ENCODE measurements around the gene NRGN. TPM values are rescaled to one million over a fixed set of nuclear protein-coding genes. Genes with fewer than 3 reads are reported as not detected.

Gene NRGN
- total RNA-seq, 1 experiment from 2014 or later, result 7.8 TPM

GRCh38 chr11:124783002-124783401 is 43.3 kb downstream of the NRGN start:
- Mint-ChIP-seq H3K4me1 (ENCODE audit: low read depth, unreplicated experiment) (peaks cover 25% of the 10 kb centered on the region), H3K4me3 (ENCODE audit: unreplicated experiment) (no peak overlapping the region), H3K27me3 (ENCODE audit: insufficient read depth, unreplicated experiment) (no peaks in the 10 kb centered on the region), H3K27ac (ENCODE audit: unreplicated experiment) (no peak overlapping the region), H3K9me3 (ENCODE audit: unreplicated experiment) (no peaks in the 10 kb centered on the region), H3K36me3 (ENCODE audit: insufficient read depth, unreplicated experiment) (peaks cover 8% of the 10 kb centered on the region)
- Histone ChIP-seq H3K36me3 (ENCODE audit: control insufficient read depth, insufficient read depth, low read length) (no peaks in the 10 kb centered on the region), H3K4me3 (ENCODE audit: low read depth, low read length) (no peak overlapping the region), H3K27me3 (replicated peaks; ENCODE audit: control insufficient read depth, insufficient read depth, low read length) (no peaks in the 10 kb centered on the region), H3K4me1 (peaks cover 9% of the 10 kb centered on the region), H3K9me3 (no peaks in the 10 kb centered on the region)
- DNase-seq, result no peak
- TF ChIP-seq, protein P1, sequence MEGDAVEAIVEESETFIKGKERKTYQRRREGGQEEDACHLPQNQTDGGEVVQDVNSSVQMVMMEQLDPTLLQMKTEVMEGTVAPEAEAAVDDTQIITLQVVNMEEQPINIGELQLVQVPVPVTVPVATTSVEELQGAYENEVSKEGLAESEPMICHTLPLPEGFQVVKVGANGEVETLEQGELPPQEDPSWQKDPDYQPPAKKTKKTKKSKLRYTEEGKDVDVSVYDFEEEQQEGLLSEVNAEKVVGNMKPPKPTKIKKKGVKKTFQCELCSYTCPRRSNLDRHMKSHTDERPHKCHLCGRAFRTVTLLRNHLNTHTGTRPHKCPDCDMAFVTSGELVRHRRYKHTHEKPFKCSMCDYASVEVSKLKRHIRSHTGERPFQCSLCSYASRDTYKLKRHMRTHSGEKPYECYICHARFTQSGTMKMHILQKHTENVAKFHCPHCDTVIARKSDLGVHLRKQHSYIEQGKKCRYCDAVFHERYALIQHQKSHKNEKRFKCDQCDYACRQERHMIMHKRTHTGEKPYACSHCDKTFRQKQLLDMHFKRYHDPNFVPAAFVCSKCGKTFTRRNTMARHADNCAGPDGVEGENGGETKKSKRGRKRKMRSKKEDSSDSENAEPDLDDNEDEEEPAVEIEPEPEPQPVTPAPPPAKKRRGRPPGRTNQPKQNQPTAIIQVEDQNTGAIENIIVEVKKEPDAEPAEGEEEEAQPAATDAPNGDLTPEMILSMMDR (IDR thresholded peaks at IDR 0.05; ENCODE audit: insufficient read depth in 1 of 2, low read depth in 1 of 2, low read length in 1 of 2, severe bottlenecking in 1 of 2, unreplicated experiment in 1 of 2), result no peak
- ChIA-PET CTCF (interaction anchor here (0.5 to 1.4 kb wide), 2 partner anchors 20 to 172 kb away, joined by 3 to 5 read pairs; no protein-coding TSS in a partner anchor), POLR2A (no interaction called here)
- intact Hi-C loops (cut with micrococcal nuclease; ENCODE audit: unreplicated experiment), result no loop called here
- no TSS peak for BruUV-seq (replicated peaks)

DNA sequence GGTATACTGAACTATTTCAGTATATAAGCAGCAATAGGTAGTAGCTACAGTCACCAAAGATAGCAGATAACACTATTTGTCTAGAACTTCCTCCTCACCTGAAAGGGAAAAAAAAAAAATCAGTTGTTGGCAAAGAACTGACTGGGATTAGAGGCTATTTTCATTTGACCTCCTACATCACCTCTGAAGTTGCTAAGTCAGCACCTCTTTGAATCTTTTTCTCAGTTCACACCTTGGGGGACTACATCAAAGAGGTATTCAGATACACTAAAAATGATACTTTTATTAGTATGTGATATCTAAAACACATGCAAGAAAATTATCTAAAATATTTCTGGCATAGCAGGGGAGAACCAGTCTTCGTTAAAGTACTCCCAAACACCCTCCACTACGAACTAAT is 44.3 kb downstream of the NRGN start:
- BruUV-seq (replicated peaks), result no TSS peak
- peaks cover 18% of the 10 kb centered on the region for H3K4me1 Mint-ChIP-seq (ENCODE audit: low read depth, unreplicated experiment)
- CTCF ChIA-PET, result interaction anchor here (1.1 to 1.4 kb wide), 2 partner anchors 21 to 26 kb away, joined by 5 read pairs; no protein-coding TSS in a partner anchor

DNA sequence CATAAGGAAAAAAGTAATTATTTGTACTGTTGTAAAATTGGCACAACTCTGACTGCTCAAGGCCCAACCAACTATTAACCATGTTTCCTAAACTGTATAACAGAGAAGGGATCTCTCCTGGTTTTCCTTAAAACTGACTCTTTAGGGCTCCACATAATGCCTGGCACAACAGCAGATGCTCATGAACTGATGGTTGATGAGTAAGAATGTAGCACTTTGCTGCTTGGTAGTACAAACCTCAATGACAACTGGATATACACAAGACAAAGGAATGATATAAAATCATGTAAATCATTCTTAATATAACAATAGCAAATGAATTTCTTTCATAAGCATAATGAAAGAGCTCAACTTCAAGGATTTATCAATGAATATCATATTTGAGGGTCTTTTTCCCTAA is 48.8 kb downstream of the NRGN start:
- POLR2A ChIA-PET, result no interaction called here
- peaks cover 33% of the 10 kb centered on the region for H3K4me1 Mint-ChIP-seq (ENCODE audit: low read depth, unreplicated experiment)
- no peaks in the 10 kb centered on the region for H3K36me3 ChIP-seq (ENCODE audit: control insufficient read depth, insufficient read depth, low read length)
- H3K36me3 Mint-ChIP-seq (ENCODE audit: insufficient read depth, unreplicated experiment), result no peaks in the 10 kb centered on the region
- no peaks in the 10 kb centered on the region for H3K27me3 ChIP-seq (replicated peaks; ENCODE audit: control insufficient read depth, insufficient read depth, low read length)
- no peaks in the 10 kb centered on the region for H3K9me3 Mint-ChIP-seq (ENCODE audit: unreplicated experiment)
- CTCF ChIA-PET, result no interaction called here
- H3K4me3 Mint-ChIP-seq (ENCODE audit: unreplicated experiment), result no peak overlapping the region
- no peak overlapping the region for H3K27ac Mint-ChIP-seq (ENCODE audit: unreplicated experiment)
- H3K4me1 ChIP-seq, result peaks cover 9% of the 10 kb centered on the region
- intact Hi-C loops (cut with micrococcal nuclease; ENCODE audit: unreplicated experiment), result no loop called here
- DNase-seq, result no peak
- BruUV-seq (replicated peaks), result no TSS peak
- H3K4me3 ChIP-seq (ENCODE audit: low read depth, low read length), result no peak overlapping the region
- no peaks in the 10 kb centered on the region for H3K27me3 Mint-ChIP-seq (ENCODE audit: insufficient read depth, unreplicated experiment)
- TF ChIP-seq, protein P1 (IDR thresholded peaks at IDR 0.05; ENCODE audit: insufficient read depth in 1 of 2, low read depth in 1 of 2, low read length in 1 of 2, severe bottlenecking in 1 of 2, unreplicated experiment in 1 of 2), result no peak
- no peaks in the 10 kb centered on the region for H3K9me3 ChIP-seq

More for the DNA sequence above, 44.3 kb downstream of the NRGN start:
- H3K36me3 Mint-ChIP-seq (ENCODE audit: insufficient read depth, unreplicated experiment), result peaks cover under 1% of the 10 kb centered on the region
- TF ChIP-seq, protein P1 (IDR thresholded peaks at IDR 0.05; ENCODE audit: insufficient read depth in 1 of 2, low read depth in 1 of 2, low read length in 1 of 2, severe bottlenecking in 1 of 2, unreplicated experiment in 1 of 2), result no peak
- no peak overlapping the region for H3K27ac Mint-ChIP-seq (ENCODE audit: unreplicated experiment)
- intact Hi-C loops (cut with micrococcal nuclease; ENCODE audit: unreplicated experiment), result no loop called here
- POLR2A ChIA-PET, result no interaction called here
- Histone ChIP-seq H3K4me1 (peaks cover 9% of the 10 kb centered on the region), H3K27me3 (replicated peaks; ENCODE audit: control insufficient read depth, insufficient read depth, low read length) (no peaks in the 10 kb centered on the region), H3K4me3 (ENCODE audit: low read depth, low read length) (no peak overlapping the region), H3K9me3 (no peaks in the 10 kb centered on the region), H3K36me3 (ENCODE audit: control insufficient read depth, insufficient read depth, low read length) (no peaks in the 10 kb centered on the region)
- no peaks in the 10 kb centered on the region for H3K9me3 Mint-ChIP-seq (ENCODE audit: unreplicated experiment)
- H3K4me3 Mint-ChIP-seq (ENCODE audit: unreplicated experiment), result no peak overlapping the region
- H3K27me3 Mint-ChIP-seq (ENCODE audit: insufficient read depth, unreplicated experiment), result no peaks in the 10 kb centered on the region
- DNase-seq, result no peak

All from Caco-2 (cell line).